NOMO-1 (cell line): ENCODE data around the gene CAPN11.
"Not testable (repeated sequence)": the region's sequence is repeated elsewhere in the genome, so short reads cannot be mapped to it uniquely, and the experiment has no call there.

Experiments used
- DNase-seq, 2 experiments: peaks; one replicate each; lab custom pipeline; 2025; ENCODE audit not compliant: unreplicated experiment in 2 of 2; lab: John Stamatoyannopoulos, UW

CAPN11 gene

GRCh38 chr6:44129841-44130322 lies 28.7 kb upstream of the CAPN11 start:
- DNase-seq: no peak

DNA sequence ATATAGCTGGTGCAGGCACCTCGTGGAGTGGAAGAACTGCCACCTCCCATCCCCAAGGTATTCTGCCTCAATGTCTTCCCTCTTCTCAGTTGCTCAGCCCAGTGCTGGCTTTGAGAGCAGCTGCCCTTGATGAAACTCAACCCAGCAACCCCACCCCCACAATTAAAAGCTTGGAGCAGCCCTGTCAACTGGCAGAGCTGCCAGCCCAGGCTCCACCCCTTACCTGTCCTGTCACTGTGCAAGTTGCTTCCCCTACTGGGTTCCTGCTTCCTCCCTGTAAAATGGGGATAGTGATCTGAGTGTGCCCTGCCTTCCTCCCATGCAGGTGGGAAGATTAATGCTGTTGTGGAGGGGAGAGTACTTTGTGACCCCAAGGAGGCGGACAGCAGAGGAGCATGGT lies 26.7 kb upstream of the CAPN11 start:
- DNase-seq: no peak

DNA sequence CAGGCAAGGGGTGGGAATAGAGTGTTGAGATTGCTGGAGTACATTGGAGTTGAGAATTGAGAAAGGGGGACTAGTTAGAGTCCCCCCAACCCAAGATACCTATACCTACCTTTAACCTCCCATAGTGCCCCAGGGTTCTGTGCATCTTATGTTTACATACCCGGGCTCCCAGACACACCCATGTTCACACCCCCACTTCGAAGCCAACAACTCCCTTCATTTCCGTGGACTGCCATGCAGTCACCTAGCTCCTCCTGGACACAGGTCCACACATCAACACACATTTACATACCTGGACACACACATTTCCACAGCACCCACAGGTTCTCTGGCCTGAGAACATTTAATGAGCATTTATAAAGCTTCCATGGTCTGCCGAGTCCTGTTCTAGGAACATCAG lies 26.1 kb upstream of the CAPN11 start:
- DNase-seq: no peak

GRCh38 chr6:44133003-44133931 lies 25.4 kb upstream of the CAPN11 start:
- no peak for DNase-seq

- DNase-seq: no peak
Observed at GRCh38 chr6:44133981-44134711, 24.5 kb upstream of the CAPN11 start.

DNA sequence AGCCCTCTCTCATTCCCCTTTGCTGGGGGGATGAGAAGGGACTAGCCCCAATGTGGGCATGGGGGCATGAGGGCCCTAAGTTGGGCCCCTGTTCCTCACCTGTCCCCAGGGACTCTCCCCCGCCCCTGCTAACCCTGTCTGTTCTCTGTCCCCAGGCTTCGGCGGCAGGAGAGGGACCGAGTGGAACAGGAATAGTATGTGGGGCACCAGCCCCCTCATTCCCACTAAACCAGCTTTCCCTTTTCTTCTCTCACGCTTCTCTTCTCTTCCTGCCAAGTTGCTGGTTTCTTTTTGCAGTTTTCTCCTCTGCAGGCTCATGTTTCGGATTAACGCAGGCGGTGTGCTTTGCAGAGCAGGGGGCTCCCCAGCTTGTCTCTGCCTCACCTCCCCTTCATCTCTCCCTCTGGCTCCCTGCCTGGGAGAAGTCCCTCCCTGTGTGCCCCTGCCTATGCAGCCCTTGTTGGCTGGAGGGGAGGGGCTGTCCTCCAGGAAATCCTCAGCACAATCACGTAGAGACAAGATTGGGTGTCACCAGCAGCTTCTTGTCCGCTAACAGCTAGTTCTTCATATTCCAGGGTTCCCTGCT lies 23.4 kb upstream of the CAPN11 start:
- no peak for DNase-seq

DNA sequence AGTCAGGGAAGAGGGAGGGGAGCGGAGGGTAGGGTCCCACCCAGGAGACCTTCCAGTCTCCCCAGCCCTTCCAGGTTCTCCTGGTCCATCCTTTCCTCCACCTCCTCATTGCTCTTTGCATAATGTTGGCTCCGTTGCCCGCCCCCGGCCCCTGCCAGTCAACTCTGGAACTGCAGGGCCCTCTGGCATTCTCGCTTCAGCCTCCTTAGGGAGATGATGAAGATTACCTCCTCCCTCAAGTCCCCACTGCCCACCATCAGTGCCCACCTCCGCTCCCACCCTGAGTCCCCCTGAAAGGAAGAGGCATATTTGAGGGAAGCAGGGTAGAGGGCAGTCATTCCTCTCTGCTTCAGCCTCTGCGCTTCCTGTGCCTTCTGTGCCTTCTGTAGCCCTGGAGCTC lies 22.7 kb upstream of the CAPN11 start:
- no peak for DNase-seq

DNA sequence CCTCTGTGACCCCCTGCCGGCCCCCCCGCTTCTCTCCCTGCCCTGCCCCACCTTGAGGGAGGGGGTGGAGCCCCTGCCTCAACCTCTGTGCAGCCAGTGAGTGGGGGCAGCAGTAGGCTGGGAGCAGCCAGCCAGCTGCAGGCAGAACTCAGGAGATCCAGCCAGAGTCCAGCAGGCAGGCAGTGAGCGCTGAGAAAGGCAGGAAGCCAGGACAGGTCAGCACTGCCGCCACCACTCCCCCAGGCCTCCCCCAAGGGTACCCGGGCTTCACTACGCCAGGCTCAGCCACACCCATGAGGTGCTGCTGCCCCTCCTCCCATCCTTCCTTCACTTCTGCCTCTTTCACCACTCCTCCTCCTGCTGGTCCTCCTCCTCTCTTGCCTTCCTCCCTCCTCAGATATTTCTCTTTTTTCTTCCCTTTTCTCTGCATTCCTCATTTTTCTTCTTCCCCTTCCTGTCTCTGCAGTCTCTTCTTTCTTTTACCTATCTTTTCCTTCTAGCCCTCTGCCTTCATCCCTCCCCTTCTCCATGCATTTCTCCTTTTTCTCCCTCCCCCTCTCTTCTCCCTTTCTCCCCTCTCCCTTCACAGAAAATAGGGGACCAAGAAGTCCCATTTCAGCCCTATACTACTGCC lies 19.8 kb upstream of the CAPN11 start:
- peak; percentile 11 to 17 for DNase-seq

GRCh38 chr6:44139351-44139743 lies 19.3 kb upstream of the CAPN11 start:
- DNase-seq: no peak

DNA sequence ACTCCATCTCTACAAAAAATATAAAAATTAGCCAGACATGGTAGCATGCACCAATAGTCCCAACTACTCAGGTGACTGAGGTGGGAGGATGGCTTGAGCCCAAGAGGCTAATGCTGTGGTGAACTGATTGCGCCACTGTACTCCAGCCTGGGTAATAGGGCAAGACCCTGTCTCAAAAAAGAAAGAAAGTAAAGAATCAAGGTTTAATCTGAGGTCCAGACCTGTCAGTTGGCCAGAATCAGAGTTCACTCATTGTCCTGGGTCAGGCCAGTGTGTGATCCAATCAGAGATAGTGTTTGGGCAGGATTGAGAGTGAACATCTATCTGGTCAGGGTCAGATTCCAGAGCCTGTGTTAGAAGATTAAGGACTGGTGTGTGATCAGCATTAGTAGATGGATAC lies 15.8 kb upstream of the CAPN11 start:
- no peak for DNase-seq

DNA sequence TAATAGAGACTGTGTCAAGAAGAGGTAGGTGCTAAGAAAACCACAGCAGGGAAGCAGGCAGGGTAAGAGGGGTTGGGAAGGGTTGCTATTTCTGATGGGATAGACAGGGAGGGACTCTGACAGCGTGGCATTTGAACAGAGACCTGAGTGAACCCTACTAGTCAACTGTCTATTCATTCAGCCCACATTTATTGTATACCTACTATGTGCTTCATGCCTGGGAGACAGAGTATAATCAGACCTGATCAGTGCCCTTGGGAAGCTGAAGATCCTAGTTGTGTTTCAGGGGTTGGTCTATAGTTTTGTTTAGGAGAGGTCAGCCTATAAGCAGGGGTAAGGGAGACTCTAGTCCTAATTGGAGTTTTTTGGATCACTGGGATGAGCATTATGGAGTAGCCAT lies 14.9 kb upstream of the CAPN11 start:
- DNase-seq: no peak

DNA sequence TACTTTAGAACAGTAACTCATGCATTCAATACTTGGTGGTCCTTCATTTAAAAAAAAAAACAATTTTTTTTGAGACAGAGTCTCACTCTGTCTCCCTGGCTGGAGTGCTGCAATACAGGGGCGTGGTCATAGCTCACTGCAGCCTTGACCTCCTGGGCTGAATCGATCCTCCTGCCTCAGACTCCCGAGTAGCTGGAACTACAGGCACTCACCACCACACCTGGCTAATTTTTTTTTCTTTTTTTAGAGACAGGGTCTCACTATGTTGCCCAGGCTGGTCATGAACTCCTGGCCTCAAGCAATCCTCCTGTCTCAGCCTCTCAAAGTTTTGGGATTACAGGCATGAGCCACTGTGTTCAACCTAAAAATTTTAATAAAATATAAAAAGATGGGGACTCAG lies 14.1 kb upstream of the CAPN11 start:
- not testable (repeated sequence) for DNase-seq

DNA sequence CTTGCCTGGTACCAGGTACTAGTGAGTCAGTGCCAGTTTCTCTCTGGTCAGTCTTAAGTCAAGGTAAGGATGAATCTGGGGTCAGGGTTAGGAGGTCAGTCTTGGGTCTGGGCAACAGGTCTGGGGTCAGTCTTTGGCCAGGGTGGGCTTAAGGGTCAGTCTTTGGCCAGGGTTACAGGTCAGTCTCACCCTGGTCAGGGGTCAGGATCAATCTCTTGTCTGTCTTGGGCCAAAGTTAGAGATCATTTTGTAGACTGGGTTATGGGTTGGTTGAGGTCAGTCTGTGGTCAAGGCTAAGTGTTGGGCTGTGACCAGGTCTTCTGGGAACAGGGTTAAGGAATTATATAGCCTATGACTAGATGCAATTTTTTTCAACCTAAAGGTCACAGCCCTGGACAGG lies 12.8 kb upstream of the CAPN11 start:
- no peak for DNase-seq

DNA sequence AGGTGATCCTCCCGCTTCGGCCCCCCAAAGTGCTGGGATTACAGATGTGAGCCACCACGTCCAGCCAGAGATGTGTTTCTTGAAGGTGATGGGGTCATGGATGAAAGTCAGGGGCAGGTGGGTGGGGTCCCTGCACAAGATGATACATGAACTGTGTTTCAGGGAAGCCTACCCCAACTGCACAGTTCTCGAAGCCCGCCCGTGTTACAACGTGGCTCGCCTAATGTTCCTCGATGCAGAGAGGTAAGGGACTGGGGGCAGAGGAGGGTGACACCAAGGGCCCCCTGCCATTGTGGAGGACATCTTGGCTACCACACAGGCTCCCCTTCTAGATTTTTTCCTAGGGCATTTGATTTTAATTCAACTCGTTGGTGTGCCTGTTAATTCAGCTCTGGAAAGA lies 11.9 kb upstream of the CAPN11 start:
- no peak for DNase-seq

GRCh38 chr6:44147256-44147655 lies 11.4 kb upstream of the CAPN11 start:
- DNase-seq: no peak

- DNase-seq: no peak
Observed at GRCh38 chr6:44148306-44148705, 10.3 kb upstream of the CAPN11 start.

DNA sequence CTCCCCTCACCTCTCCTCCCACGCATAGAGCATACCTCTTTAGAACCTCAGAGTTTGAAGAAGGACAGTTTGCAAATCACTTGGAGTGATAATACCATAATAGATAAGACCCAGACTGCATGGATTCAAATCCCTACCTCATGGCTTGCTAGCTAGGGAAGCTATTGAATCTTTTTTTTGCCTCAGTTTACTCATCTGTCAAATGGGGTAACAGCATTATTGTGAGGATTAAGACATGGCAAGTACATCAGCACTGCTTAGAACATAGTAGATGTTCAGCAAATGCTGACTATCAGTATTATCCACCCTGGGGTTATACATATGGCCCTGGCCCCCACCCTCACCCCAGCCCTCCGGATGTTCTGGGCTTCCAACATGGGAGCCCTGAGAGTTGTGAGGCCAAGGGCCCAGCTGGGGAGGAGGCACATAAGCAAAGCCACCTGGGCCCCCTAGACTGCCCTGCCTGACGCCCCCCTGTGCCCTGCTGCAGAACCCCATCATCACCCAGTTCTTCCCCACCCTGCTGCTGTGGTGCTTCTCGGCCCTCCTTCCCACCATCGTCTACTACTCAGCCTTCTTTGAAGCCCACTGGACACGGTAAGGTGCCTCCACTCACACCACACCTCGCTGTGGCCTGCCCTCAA lies 9.1 kb upstream of the CAPN11 start:
- no peak for DNase-seq

DNA sequence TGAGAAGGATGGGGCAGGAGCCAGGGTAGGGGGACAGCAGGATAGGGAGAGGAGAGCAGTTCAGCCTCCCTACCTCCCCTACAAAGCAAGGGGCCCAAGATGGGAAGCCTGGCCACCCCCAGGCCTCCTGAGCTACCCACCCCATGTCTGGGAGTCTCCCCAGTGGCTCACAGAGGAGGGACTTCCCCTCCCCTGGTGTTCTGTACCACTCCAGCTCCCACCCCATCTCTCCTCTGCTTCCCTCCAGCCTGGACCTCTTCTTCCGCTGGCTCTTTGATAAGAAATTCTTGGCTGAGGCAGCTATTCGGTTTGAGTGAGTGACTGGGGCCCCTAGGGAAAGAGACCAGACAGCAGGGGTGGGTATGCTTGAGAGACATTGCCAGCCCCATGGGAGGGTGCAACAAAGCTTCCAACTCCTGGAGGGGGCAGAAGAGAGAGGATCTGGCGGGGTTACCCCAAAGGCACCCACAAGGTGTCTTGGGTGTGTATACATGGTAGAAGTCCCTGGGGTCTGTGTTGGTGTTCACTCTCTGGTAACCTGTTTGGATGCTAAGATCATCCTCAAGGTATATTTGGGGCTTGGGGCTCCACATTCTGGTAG lies 8.2 kb upstream of the CAPN11 start:
- DNase-seq: no peak

DNA sequence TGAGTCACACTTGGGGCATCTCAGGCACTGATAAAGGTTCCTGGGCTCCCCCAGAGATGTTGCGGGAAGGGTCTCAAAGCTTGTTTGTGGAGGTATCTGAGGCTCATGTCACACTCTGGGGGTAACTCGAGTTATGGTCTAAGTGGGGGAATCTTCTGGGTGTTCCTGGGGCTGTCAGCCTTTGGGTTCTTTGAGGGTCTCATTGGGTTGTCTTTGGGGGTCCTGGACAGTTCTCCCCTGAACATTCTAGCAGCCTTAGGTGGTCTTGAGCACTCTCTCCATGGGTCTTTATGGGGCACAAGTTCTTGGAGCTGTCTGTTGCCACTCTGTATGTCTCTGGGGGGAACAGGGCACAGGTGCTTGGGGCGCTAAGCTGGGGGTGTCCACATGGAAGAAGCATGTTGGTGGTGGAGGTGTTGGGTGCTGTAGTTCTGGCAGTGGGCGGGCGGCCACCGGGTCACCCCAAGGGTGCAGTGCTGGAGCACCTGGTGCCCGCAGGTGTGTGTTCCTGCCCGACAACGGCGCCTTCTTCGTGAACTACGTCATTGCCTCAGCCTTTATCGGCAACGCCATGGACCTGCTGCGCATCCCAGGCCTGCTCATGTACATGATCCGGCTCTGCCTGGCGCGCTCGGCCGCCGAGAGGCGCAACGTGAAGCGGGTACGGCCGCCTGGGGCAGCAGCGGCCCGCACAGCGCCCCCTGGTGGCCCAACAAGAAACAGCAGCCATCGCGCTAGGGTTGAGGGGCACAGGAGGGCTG lies 7.1 kb upstream of the CAPN11 start:
- peak; percentile 34 to 65 for DNase-seq

- no peak for DNase-seq
Observed at GRCh38 chr6:44152109-44152461, 6.5 kb upstream of the CAPN11 start.
